ENCODE measurements around the gene ATP13A4.

The ATP13A4 gene

DNA sequence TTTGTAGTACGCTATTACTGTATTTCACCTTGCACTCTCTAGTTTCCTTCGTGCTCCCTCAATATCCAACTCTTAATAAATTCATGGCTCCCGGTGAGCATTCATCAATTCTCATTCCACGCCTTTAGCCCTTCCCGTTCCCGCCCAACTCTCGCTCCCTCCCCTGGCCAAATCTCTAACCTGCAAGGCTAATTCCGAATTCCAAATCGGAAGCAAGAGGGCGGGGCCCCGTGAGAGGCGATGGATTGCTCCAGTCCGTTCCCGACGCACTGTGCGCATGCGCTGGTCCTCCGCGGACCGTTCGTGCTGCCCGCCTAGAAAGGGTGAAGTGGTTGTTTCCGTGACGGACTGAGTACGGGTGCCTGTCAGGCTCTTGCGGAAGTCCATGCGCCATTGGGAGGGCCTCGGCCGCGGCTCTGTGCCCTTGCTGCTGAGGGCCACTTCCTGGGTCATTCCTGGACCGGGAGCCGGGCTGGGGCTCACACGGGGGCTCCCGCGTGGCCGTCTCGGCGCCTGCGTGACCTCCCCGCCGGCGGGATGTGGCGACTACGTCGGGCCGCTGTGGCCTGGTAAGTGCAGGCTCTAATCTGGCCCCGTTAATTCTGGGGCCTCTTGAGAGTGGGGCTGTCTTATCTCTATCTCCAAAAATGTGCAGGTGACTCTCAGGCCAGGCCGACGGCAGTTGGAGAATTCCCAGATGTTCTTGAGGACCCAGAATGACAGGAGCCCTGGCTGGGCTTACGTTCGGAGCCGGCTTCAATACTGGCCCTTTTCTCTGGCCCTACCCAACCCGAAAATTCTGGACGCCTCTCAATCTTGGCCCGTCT lies 38.4 kb upstream of the ATP13A4 start, which contains the start of gene OPA1:
Gene OPA1, plus strand, starts transcription at position 368 of the 827 bp plus-strand sequence. Its CDS starts 170 bp downstream, at position 538.
- TF ChIP-seq POLR2AphosphoS5 (IDR thresholded peaks at IDR 0.05; ENCODE audit: low read depth) = peak; percentile 93
- TF ChIP-seq, protein P1, sequence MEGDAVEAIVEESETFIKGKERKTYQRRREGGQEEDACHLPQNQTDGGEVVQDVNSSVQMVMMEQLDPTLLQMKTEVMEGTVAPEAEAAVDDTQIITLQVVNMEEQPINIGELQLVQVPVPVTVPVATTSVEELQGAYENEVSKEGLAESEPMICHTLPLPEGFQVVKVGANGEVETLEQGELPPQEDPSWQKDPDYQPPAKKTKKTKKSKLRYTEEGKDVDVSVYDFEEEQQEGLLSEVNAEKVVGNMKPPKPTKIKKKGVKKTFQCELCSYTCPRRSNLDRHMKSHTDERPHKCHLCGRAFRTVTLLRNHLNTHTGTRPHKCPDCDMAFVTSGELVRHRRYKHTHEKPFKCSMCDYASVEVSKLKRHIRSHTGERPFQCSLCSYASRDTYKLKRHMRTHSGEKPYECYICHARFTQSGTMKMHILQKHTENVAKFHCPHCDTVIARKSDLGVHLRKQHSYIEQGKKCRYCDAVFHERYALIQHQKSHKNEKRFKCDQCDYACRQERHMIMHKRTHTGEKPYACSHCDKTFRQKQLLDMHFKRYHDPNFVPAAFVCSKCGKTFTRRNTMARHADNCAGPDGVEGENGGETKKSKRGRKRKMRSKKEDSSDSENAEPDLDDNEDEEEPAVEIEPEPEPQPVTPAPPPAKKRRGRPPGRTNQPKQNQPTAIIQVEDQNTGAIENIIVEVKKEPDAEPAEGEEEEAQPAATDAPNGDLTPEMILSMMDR (IDR thresholded peaks at IDR 0.05; ENCODE audit: insufficient read depth, low read length) = no peak
- TF ChIP-seq SPI1 (IDR thresholded peaks at IDR 0.05; ENCODE audit: borderline replicate concordance, low read depth) = peak; percentile 51; the same call in 1 of the 2 replicates
- TF ChIP-seq GABPA (IDR thresholded peaks at IDR 0.05; ENCODE audit: low read depth) = peak; percentile 94
- TF ChIP-seq, protein P2, sequence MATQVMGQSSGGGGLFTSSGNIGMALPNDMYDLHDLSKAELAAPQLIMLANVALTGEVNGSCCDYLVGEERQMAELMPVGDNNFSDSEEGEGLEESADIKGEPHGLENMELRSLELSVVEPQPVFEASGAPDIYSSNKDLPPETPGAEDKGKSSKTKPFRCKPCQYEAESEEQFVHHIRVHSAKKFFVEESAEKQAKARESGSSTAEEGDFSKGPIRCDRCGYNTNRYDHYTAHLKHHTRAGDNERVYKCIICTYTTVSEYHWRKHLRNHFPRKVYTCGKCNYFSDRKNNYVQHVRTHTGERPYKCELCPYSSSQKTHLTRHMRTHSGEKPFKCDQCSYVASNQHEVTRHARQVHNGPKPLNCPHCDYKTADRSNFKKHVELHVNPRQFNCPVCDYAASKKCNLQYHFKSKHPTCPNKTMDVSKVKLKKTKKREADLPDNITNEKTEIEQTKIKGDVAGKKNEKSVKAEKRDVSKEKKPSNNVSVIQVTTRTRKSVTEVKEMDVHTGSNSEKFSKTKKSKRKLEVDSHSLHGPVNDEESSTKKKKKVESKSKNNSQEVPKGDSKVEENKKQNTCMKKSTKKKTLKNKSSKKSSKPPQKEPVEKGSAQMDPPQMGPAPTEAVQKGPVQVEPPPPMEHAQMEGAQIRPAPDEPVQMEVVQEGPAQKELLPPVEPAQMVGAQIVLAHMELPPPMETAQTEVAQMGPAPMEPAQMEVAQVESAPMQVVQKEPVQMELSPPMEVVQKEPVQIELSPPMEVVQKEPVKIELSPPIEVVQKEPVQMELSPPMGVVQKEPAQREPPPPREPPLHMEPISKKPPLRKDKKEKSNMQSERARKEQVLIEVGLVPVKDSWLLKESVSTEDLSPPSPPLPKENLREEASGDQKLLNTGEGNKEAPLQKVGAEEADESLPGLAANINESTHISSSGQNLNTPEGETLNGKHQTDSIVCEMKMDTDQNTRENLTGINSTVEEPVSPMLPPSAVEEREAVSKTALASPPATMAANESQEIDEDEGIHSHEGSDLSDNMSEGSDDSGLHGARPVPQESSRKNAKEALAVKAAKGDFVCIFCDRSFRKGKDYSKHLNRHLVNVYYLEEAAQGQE (IDR thresholded peaks at IDR 0.05; ENCODE audit: insufficient replicate concordance, low read depth) = peak; percentile 65
- peak within 1 kb of the TSS; percentile 74 for H3K4me3 ChIP-seq (replicated peaks; ENCODE audit: insufficient read depth, low read length)

GRCh38 chr3:193590088-193590856 lies 35.6 kb upstream of the ATP13A4 start:
- TF ChIP-seq, protein P1 (IDR thresholded peaks at IDR 0.05; ENCODE audit: insufficient read depth, low read length) = no peak
- TF ChIP-seq GABPA (IDR thresholded peaks at IDR 0.05; ENCODE audit: low read depth) (no peak), SPI1 (IDR thresholded peaks at IDR 0.05; ENCODE audit: borderline replicate concordance, low read depth) (no peak), POLR2AphosphoS5 (IDR thresholded peaks at IDR 0.05; ENCODE audit: low read depth) (no peak)
- TF ChIP-seq, protein P2 (IDR thresholded peaks at IDR 0.05; ENCODE audit: insufficient replicate concordance, low read depth) = no peak
- DNase-seq (ENCODE audit: low read depth in 1 of 2, low spot score in 1 of 2) = no peak
- Histone ChIP-seq H3K27ac (replicated peaks) (no peak overlapping the region), H3K4me3 (replicated peaks; ENCODE audit: insufficient read depth, low read length) (no peak overlapping the region), H3K27me3 (ENCODE audit: insufficient read depth, poor library complexity, severe bottlenecking) (no peaks in the 10 kb centered on the region)

More for the DNA sequence above, 38.4 kb upstream of the ATP13A4 start, which contains the start of gene OPA1:
- Histone ChIP-seq H3K27ac (replicated peaks) (peak within 1 kb of the TSS; percentile 88), H3K27me3 (ENCODE audit: insufficient read depth, poor library complexity, severe bottlenecking) (no peaks in the 10 kb centered on the region)
- peak; percentile 97 to 98 for DNase-seq (ENCODE audit: low read depth in 1 of 2, low spot score in 1 of 2)

DNA sequence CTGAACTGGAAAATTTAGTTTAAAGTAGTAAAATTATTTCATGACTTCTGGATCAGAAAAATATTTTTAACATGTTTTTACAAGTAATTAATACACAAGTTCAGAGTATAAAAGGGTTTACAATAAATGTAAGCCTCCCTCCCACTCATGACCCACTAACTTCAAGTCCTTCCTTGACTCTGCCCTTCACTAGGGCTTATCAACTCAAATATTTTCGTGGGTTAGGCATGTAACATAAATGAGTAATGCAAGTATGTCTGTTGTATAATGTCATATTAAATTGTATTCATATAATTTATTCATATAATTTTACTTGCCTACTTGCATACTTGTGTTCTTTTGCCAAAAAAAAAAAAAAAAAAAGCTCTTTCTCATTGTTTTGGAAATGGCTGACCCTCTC lies 34.9 kb upstream of the ATP13A4 start:
- H3K27me3 ChIP-seq (ENCODE audit: insufficient read depth, poor library complexity, severe bottlenecking) = no peaks in the 10 kb centered on the region
- no peak overlapping the region for H3K4me3 ChIP-seq (replicated peaks; ENCODE audit: insufficient read depth, low read length)
- DNase-seq (ENCODE audit: low read depth in 1 of 2, low spot score in 1 of 2) = no peak
- TF ChIP-seq POLR2AphosphoS5 (IDR thresholded peaks at IDR 0.05; ENCODE audit: low read depth) = no peak
- TF ChIP-seq SPI1 (IDR thresholded peaks at IDR 0.05; ENCODE audit: borderline replicate concordance, low read depth) = no peak
- H3K27ac ChIP-seq (replicated peaks) = no peak overlapping the region

GRCh38 chr3:193589129-193589528 lies 34.4 kb upstream of the ATP13A4 start:
- Histone ChIP-seq H3K4me3 (replicated peaks; ENCODE audit: insufficient read depth, low read length) (no peak overlapping the region), H3K27me3 (ENCODE audit: insufficient read depth, poor library complexity, severe bottlenecking) (no peaks in the 10 kb centered on the region), H3K27ac (replicated peaks) (no peak overlapping the region)
- no peak for TF ChIP-seq GABPA (IDR thresholded peaks at IDR 0.05; ENCODE audit: low read depth)
- TF ChIP-seq, protein P1 (IDR thresholded peaks at IDR 0.05; ENCODE audit: insufficient read depth, low read length) = no peak
- TF ChIP-seq POLR2AphosphoS5 (IDR thresholded peaks at IDR 0.05; ENCODE audit: low read depth) = no peak
- TF ChIP-seq, protein P2 (IDR thresholded peaks at IDR 0.05; ENCODE audit: insufficient replicate concordance, low read depth) = no peak
- DNase-seq (ENCODE audit: low read depth in 1 of 2, low spot score in 1 of 2) = no peak
